HG02852 (cell line): ENCODE measurements around the gene RAPGEF4.
A peak's percentile ranks its signal among the peaks of the same experiment; 100 is the strongest.

Experiments used
- ATAC-seq: cut with Tn5 transposase; IDR thresholded peaks from one replicate; pipeline ENCODE4 v1.9.1; 2021; ENCODE audit warnings: mild to moderate bottlenecking, moderate library complexity; ENCODE audit not compliant: unreplicated experiment

RAPGEF4 gene

GRCh38 chr2:172962082-172962481, 226.4 kb downstream of the RAPGEF4 start:
- ATAC-seq: no peak

GRCh38 chr2:172962824-172963223, 227.2 kb downstream of the RAPGEF4 start:
- ATAC-seq: no peak

- no peak for ATAC-seq
These were observed 229.0 kb downstream of the RAPGEF4 start for GRCh38 chr2:172964511-172965139.

GRCh38 chr2:172965433-172966212, 230.0 kb downstream of the RAPGEF4 start:
- ATAC-seq: no peak

- no peak for ATAC-seq
These were observed 231.7 kb downstream of the RAPGEF4 start for GRCh38 chr2:172967036-172967982.

- no peak for ATAC-seq
These were observed 232.4 kb downstream of the RAPGEF4 start for GRCh38 chr2:172968061-172968469.

- ATAC-seq: no peak
These were observed 233.5 kb downstream of the RAPGEF4 start for GRCh38 chr2:172969166-172969565.

GRCh38 chr2:172969609-172970008, 234.0 kb downstream of the RAPGEF4 start:
- ATAC-seq: no peak

- ATAC-seq: no peak
These were observed 235.0 kb downstream of the RAPGEF4 start for GRCh38 chr2:172970660-172971059.

GRCh38 chr2:172972005-172972619, 236.5 kb downstream of the RAPGEF4 start:
- ATAC-seq: no peak

GRCh38 chr2:172974762-172975161, 239.1 kb downstream of the RAPGEF4 start:
- ATAC-seq: no peak

- ATAC-seq: no peak
These were observed 240.5 kb downstream of the RAPGEF4 start for GRCh38 chr2:172976116-172976515.

GRCh38 chr2:172976816-172977215, 241.2 kb downstream of the RAPGEF4 start:
- no peak for ATAC-seq

- no peak for ATAC-seq
These were observed 241.8 kb downstream of the RAPGEF4 start for GRCh38 chr2:172977270-172978062.

GRCh38 chr2:172978063-172978383, 242.4 kb downstream of the RAPGEF4 start:
- ATAC-seq: no peak

GRCh38 chr2:172985139-172985892, 249.7 kb downstream of the RAPGEF4 start:
- peak; percentile 40 for ATAC-seq

- no peak for ATAC-seq
These were observed 250.4 kb downstream of the RAPGEF4 start for GRCh38 chr2:172986040-172986439.

- ATAC-seq: no peak
These were observed 253.1 kb downstream of the RAPGEF4 start for GRCh38 chr2:172988728-172989127.

- ATAC-seq: no peak
These were observed 255.4 kb downstream of the RAPGEF4 start for GRCh38 chr2:172991031-172991430.

- ATAC-seq: no peak
These were observed 257.5 kb downstream of the RAPGEF4 start for GRCh38 chr2:172993139-172993538.
